DMS 273 (cell line): Measurements from ENCODE around the gene FN1.
"Not testable (repeated sequence)": the region's sequence is repeated elsewhere in the genome, so short reads cannot be mapped to it uniquely, and the experiment has no call there.

Experiments
- DNase-seq: peaks from one replicate; lab custom pipeline; 2025; ENCODE audit not compliant: unreplicated experiment; lab: John Stamatoyannopoulos, UW

Gene FN1

GRCh38 chr2:215423928-215424540 lies 11.8 kb downstream of the FN1 start:
- DNase-seq, result no peak

GRCh38 chr2:215423234-215423633 lies 12.6 kb downstream of the FN1 start:
- DNase-seq, result no peak

GRCh38 chr2:215422676-215423075 lies 13.2 kb downstream of the FN1 start:
- DNase-seq, result no peak

GRCh38 chr2:215421859-215422461 lies 13.9 kb downstream of the FN1 start:
- DNase-seq, result no peak

GRCh38 chr2:215420471-215420935 lies 15.4 kb downstream of the FN1 start:
- DNase-seq, result no peak

GRCh38 chr2:215419769-215420470 lies 15.9 kb downstream of the FN1 start:
- DNase-seq, result no peak

- DNase-seq, result no peak
Measured at GRCh38 chr2:215419113-215419512, 16.8 kb downstream of the FN1 start.

GRCh38 chr2:215418064-215418963 lies 17.6 kb downstream of the FN1 start:
- DNase-seq, result no peak

- no peak for DNase-seq
Measured at GRCh38 chr2:215417400-215417951, 18.4 kb downstream of the FN1 start.

- no peak for DNase-seq
Measured at GRCh38 chr2:215416656-215417055, 19.2 kb downstream of the FN1 start.

- DNase-seq, result no peak
Measured at GRCh38 chr2:215415820-215416577, 19.9 kb downstream of the FN1 start.

GRCh38 chr2:215415218-215415617 lies 20.6 kb downstream of the FN1 start:
- no peak for DNase-seq

GRCh38 chr2:215414674-215415073 lies 21.2 kb downstream of the FN1 start:
- no peak for DNase-seq

- DNase-seq, result no peak
Measured at GRCh38 chr2:215413974-215414373, 21.9 kb downstream of the FN1 start.

- no peak for DNase-seq
Measured at GRCh38 chr2:215413484-215413777, 22.4 kb downstream of the FN1 start.

GRCh38 chr2:215411941-215412743 lies 23.7 kb downstream of the FN1 start:
- DNase-seq, result no peak

- DNase-seq, result no peak
Measured at GRCh38 chr2:215410932-215411285, 25.0 kb downstream of the FN1 start.

GRCh38 chr2:215410181-215410931 lies 25.5 kb downstream of the FN1 start:
- not testable (repeated sequence) for DNase-seq
